Colonic mucosa (tissue), 4 donors: ENCODE data around the gene ASB15. TPM values are rescaled to one million over a fixed set of nuclear protein-coding genes. Genes with fewer than 3 reads are reported as not detected.

ENCODE experiments used
- DNase-seq: peaks from one replicate; pipeline ENCODE4 v3.0.0-alpha.2; 2020
- H3K27ac ChIP-seq: fragments of 200-600 bp; one replicate; pipeline ENCODE4 v1.8.0; 2021
- H3K27me3 ChIP-seq: fragments of 200-600 bp; one replicate; pipeline ENCODE4 v1.8.0; 2021
- H3K36me3 ChIP-seq: fragments of 200-600 bp; one replicate; pipeline ENCODE4 v1.8.0; 2021
- H3K4me1 ChIP-seq: fragments of 200-600 bp; one replicate; pipeline ENCODE4 v1.8.0; 2021; ENCODE audit warnings: mild to moderate bottlenecking
- H3K4me3 ChIP-seq: fragments of 200-600 bp; one replicate; pipeline ENCODE4 v1.8.0; 2021
- H3K9ac ChIP-seq, 2 donors: one replicate each; pipeline ENCODE4 v1.7.0; 2013; ENCODE audit warnings: control low read depth in 2 of 2, low read depth in 2 of 2, low read length in 2 of 2
- H3K9me3 ChIP-seq: fragments of 200-600 bp; one replicate; pipeline ENCODE4 v1.8.0; 2021
- CTCF ChIP-seq: fragments of 200-600 bp; IDR thresholded peaks from one replicate; pipeline ENCODE4 v1.8.0; 2022; ENCODE audit warnings: antibody characterized with exemption, mild to moderate bottlenecking
- intact Hi-C: fragments of 100-400 bp; cut with DNase I; formaldehyde crosslinking; loops from one replicate; pipeline ENCODE4 v1.14.1; 2022
- total RNA-seq, 2 donors: library from RNA; stranded (reverse); fragmentation: NEBNext Ultra II Directional in 1 of 2; extraction: Animal tissue kit (Norgen Biotek cat#: 25700) in 1 of 2; gene quantifications; one replicate each; pipeline ENCODE4 v1.2.1, GENCODE V29; 2021
- donor health status: healthy.
- donor health status: DM: no; HTN: no; CAD: no.
- donor health status: DM: no; HTN: no; CAD: no.

Gene ASB15
- total RNA-seq, 2 donors from 2014 or later, result not detected

DNA sequence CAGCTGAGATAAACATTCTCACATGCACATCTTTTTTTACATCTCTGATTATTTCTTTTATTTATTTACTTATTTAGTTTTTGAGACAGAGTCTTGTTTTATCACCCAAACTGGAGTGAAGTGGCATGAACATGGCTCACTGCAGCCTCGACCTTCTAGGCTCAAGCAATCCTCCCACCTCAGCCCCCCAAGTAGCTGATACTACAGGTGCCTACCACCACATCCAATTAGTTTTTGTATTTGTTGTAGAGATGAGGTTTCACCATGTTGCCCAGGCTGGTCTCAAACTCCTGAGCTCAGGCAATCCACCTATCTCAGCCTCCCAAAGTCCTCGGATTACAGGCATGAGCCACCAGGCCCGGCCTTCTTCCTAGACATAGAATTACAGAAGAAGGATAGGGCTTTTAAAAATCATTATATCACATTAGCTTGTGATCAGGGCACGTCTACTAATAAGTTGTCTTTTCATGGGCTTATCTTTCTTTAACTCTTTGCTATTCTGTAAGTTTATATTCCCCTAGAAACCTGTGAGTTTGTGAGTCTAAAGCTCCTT is 5.9 kb downstream of the ASB15 start:
- intact Hi-C loops, result no loop called here
- H3K4me3 ChIP-seq, result no peak overlapping the region
- no peaks in the 10 kb centered on the region for H3K4me1 ChIP-seq
- no peak overlapping the region for H3K9ac ChIP-seq
- H3K36me3 ChIP-seq, result no peaks in the 10 kb centered on the region
- no peak for DNase-seq
- TF ChIP-seq CTCF, result no peak
- H3K9me3 ChIP-seq, result no peaks in the 10 kb centered on the region
- H3K27me3 ChIP-seq, result no peaks in the 10 kb centered on the region
- no peak overlapping the region for H3K27ac ChIP-seq

DNA sequence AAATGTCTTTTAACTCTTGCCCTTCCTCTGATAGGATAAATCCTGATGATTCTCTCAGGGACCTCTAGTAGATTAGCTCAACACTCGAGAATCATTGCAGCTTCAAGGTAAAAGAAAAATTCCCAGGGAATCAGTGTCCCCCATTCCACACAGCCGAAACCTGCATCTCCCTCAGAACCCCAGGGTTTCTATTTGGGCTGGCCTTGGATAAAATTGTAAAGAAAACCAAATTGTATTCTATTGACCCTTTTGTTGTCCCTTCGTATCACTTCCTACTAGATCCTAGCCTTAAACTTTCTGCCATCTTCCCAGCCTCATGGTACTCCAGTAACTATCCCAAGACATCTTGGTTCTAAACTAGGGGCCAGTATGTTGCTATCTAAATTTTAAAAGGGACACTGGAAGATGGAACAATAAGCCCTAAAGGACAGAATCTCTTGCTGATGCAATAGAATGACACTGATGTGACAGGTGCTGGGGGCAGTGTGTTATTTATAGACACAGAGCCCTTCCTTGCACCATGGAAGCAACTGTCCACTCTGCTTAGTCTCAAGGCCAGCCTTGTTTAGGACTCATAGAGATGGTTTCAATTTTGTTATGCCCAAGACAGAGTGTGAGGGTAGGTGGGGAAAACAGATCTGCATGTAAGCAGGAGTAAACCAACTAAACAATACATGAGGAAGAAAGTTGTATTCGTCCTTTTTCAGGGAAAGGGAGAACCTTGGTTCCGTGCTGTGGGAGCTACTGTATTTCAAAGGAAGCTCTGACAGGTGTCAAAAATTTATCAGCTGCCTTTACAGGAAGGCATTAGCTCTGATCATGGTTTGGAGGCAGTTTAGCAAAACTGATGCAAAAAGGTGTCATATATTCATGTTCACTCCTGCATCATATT is 7.6 kb downstream of the ASB15 start:
- H3K36me3 ChIP-seq, result no peaks in the 10 kb centered on the region
- no peak overlapping the region for H3K9ac ChIP-seq
- no peaks in the 10 kb centered on the region for H3K27me3 ChIP-seq
- H3K27ac ChIP-seq, result no peak overlapping the region
- H3K4me1 ChIP-seq, result no peaks in the 10 kb centered on the region
- no peak for DNase-seq
- H3K9me3 ChIP-seq, result no peaks in the 10 kb centered on the region
- no peak for TF ChIP-seq CTCF
- H3K4me3 ChIP-seq, result no peak overlapping the region
- intact Hi-C loops, result no loop called here

DNA sequence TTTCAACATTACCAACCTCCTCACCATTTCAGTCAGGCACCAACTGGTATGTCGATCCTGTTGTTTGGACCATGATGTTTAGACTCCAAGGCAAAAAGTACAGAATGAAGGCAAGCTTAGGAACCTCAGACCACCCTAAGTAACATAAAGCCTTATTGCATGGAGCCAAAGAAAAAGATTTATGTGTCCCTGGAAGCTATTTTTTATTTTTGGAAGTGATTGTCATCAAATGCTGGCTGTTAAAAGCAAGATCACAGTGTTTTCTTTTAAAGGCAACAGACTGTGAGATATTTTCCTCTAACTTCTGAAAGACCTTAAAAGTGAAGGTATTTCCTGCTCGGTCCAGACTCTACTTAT is 8.2 kb downstream of the ASB15 start:
- Histone ChIP-seq H3K4me3 (no peak overlapping the region), H3K27ac (no peak overlapping the region), H3K9ac (no peak overlapping the region), H3K4me1 (no peaks in the 10 kb centered on the region), H3K36me3 (no peaks in the 10 kb centered on the region), H3K27me3 (no peaks in the 10 kb centered on the region), H3K9me3 (no peaks in the 10 kb centered on the region)
- TF ChIP-seq CTCF, result no peak
- DNase-seq, result no peak
- intact Hi-C loops, result no loop called here

- Histone ChIP-seq H3K4me3 (no peak overlapping the region), H3K36me3 (no peaks in the 10 kb centered on the region), H3K27ac (no peak overlapping the region), H3K9me3 (no peaks in the 10 kb centered on the region), H3K27me3 (no peaks in the 10 kb centered on the region), H3K9ac (no peak overlapping the region), H3K4me1 (no peaks in the 10 kb centered on the region)
- DNase-seq, result no peak
- no peak for TF ChIP-seq CTCF
- intact Hi-C loops, result no loop called here
Observed at GRCh38 chr7:123612024-123612423, 10.4 kb downstream of the ASB15 start.

DNA sequence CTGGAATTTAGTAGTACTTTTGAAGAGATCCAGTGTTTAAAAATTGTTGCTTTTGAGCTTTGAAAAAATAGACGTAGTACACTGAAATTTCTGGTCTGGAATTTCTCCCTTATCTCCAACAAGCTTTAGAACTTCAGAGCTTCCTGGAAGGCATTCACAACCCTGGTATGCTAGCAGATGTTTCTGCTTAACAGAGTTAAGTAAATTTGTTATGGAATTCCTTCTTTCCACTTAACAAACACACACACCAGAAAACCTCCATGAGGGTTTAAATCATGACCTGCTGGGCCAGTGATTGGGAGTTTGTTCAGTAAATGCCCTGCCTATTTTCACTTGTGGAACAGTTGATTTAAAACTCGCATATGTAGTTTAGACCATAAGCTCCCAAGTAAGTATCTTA is 13.7 kb downstream of the ASB15 start:
- no peaks in the 10 kb centered on the region for H3K4me1 ChIP-seq
- no peaks in the 10 kb centered on the region for H3K36me3 ChIP-seq
- H3K27ac ChIP-seq, result no peak overlapping the region
- H3K9me3 ChIP-seq, result no peaks in the 10 kb centered on the region
- intact Hi-C loops, result no loop called here
- no peak for DNase-seq
- no peak for TF ChIP-seq CTCF
- no peaks in the 10 kb centered on the region for H3K27me3 ChIP-seq
- H3K9ac ChIP-seq, result no peak overlapping the region
- H3K4me3 ChIP-seq, result no peak overlapping the region
